Mesodermal cell (in vitro differentiated cells): ENCODE results near the gene PTPRG.
A peak's percentile ranks its signal among the peaks of the same experiment; 100 is the strongest.

Experiments used
- H3K27ac ChIP-seq: 2 replicates; pipeline ENCODE4 v1.7.0; 2013; ENCODE audit warnings: mild to moderate bottlenecking, low read depth, low read length, moderate library complexity; ENCODE audit not compliant: severe bottlenecking
- H3K36me3 ChIP-seq: 2 replicates; pipeline ENCODE4 v1.7.1; 2013; ENCODE audit warnings: mild to moderate bottlenecking, low read length, moderate library complexity; ENCODE audit not compliant: control insufficient read depth, insufficient read depth
- H3K4me1 ChIP-seq: one replicate; pipeline ENCODE4 v1.7.1; 2013; ENCODE audit warnings: mild to moderate bottlenecking, low read length; ENCODE audit not compliant: insufficient read depth, control insufficient read depth, poor library complexity, severe bottlenecking
- H3K4me3 ChIP-seq: 2 replicates; pipeline ENCODE4 v1.7.0; 2013; ENCODE audit warnings: low read length, control low read depth, mild to moderate bottlenecking; ENCODE audit not compliant: insufficient read depth, poor library complexity, severe bottlenecking; ENCODE audit errors: extremely low read depth
- H3K9me3 ChIP-seq: 2 replicates; pipeline ENCODE4 v1.7.1; 2013; ENCODE audit warnings: mild to moderate bottlenecking, low read length, moderate library complexity; ENCODE audit not compliant: control insufficient read depth
- WGBS, 2 experiments: methylation state at CpG; one replicate each; pipeline ENCODE4 v1.1.5; 2013; ENCODE audit warnings: missing lambda C conversion rate in 2 of 2; ENCODE audit not compliant: insufficient coverage in 2 of 2; 5-methylcytosine and 5-hydroxymethylcytosine counted together

The PTPRG gene

GRCh38 chr3:61629442-61629841 lies 68.1 kb downstream of the PTPRG start:
- peaks cover 6% of the 10 kb centered on the region for H3K9me3 ChIP-seq
- H3K36me3 ChIP-seq: peaks cover 19% of the 10 kb centered on the region
- WGBS, 2 experiments: 94 to 98% methylated on average over 4 of the region's 4 CpGs
- no peak overlapping the region for H3K27ac ChIP-seq
- peaks cover 9% of the 10 kb centered on the region for H3K4me1 ChIP-seq
- no peak overlapping the region for H3K4me3 ChIP-seq

GRCh38 chr3:61631108-61631769 lies 69.9 kb downstream of the PTPRG start:
- no peak overlapping the region for H3K27ac ChIP-seq
- peaks cover 7% of the 10 kb centered on the region for H3K36me3 ChIP-seq
- peaks cover 9% of the 10 kb centered on the region for H3K4me1 ChIP-seq
- H3K4me3 ChIP-seq: no peak overlapping the region
- H3K9me3 ChIP-seq: peaks cover 6% of the 10 kb centered on the region
- no CpG with 5 or more reads among the region's 2 CpGs for WGBS, 2 experiments

- 94 to 100% methylated on average over 2 of the region's 2 CpGs for WGBS, 2 experiments
- no peak overlapping the region for H3K27ac ChIP-seq
- H3K9me3 ChIP-seq: peaks cover 6% of the 10 kb centered on the region
- peaks cover 9% of the 10 kb centered on the region for H3K4me1 ChIP-seq
- peaks cover 6% of the 10 kb centered on the region for H3K36me3 ChIP-seq
- H3K4me3 ChIP-seq: no peak overlapping the region
These were observed 71.3 kb downstream of the PTPRG start for GRCh38 chr3:61632568-61633175.

- Histone ChIP-seq H3K4me3 (no peak overlapping the region), H3K36me3 (peaks cover 6% of the 10 kb centered on the region), H3K4me1 (peaks cover 6% of the 10 kb centered on the region), H3K27ac (peak overlapping the region; percentile 20), H3K9me3 (peaks cover 6% of the 10 kb centered on the region)
- 80 to 95% methylated on average over 2 of the region's 3 CpGs for WGBS, 2 experiments
These were observed 73.3 kb downstream of the PTPRG start for GRCh38 chr3:61634678-61635077.

GRCh38 chr3:61637088-61638051 lies 76.0 kb downstream of the PTPRG start:
- WGBS, 2 experiments: 86 to 90% methylated on average over 8 to 9 of the region's 16 CpGs
- Histone ChIP-seq H3K4me3 (no peak overlapping the region), H3K36me3 (peaks cover 6% of the 10 kb centered on the region), H3K27ac (peak overlapping the region; percentile 80), H3K9me3 (peaks cover 6% of the 10 kb centered on the region), H3K4me1 (no peaks in the 10 kb centered on the region)

- Histone ChIP-seq H3K27ac (no peak overlapping the region), H3K4me1 (no peaks in the 10 kb centered on the region), H3K4me3 (no peak overlapping the region), H3K9me3 (no peaks in the 10 kb centered on the region), H3K36me3 (no peaks in the 10 kb centered on the region)
- no CpG with 5 or more reads among the region's 1 CpG for WGBS, 2 experiments
These were observed 77.4 kb downstream of the PTPRG start for GRCh38 chr3:61638741-61639140.

- H3K9me3 ChIP-seq: peaks cover 4% of the 10 kb centered on the region
- H3K4me3 ChIP-seq: no peak overlapping the region
- WGBS, 2 experiments: 80 to 100% methylated on average over 1 of the region's 2 CpGs
- no peaks in the 10 kb centered on the region for H3K4me1 ChIP-seq
- no peaks in the 10 kb centered on the region for H3K36me3 ChIP-seq
- H3K27ac ChIP-seq: no peak overlapping the region
These were observed 78.6 kb downstream of the PTPRG start for GRCh38 chr3:61639991-61640390.

GRCh38 chr3:61645148-61645547 lies 83.8 kb downstream of the PTPRG start:
- Histone ChIP-seq H3K36me3 (peaks cover 6% of the 10 kb centered on the region), H3K4me1 (no peaks in the 10 kb centered on the region), H3K9me3 (peaks cover 10% of the 10 kb centered on the region), H3K4me3 (no peak overlapping the region), H3K27ac (no peak overlapping the region)
- WGBS, 2 experiments: 100% methylated on average over 2 of the region's 2 CpGs; no CpG with 5 or more reads in 1 of the 2 experiments

- Histone ChIP-seq H3K36me3 (peaks cover 6% of the 10 kb centered on the region), H3K9me3 (peaks cover 10% of the 10 kb centered on the region), H3K4me3 (no peak overlapping the region), H3K27ac (no peak overlapping the region), H3K4me1 (no peaks in the 10 kb centered on the region)
- WGBS, 2 experiments: 78 to 100% methylated on average over 1 of the region's 1 CpG
These were observed 85.0 kb downstream of the PTPRG start for GRCh38 chr3:61646360-61646759.

GRCh38 chr3:61646851-61647525 lies 85.6 kb downstream of the PTPRG start:
- Histone ChIP-seq H3K9me3 (peaks cover 10% of the 10 kb centered on the region), H3K27ac (no peak overlapping the region), H3K36me3 (peaks cover 6% of the 10 kb centered on the region), H3K4me1 (no peaks in the 10 kb centered on the region), H3K4me3 (no peak overlapping the region)
- 86 to 93% methylated on average over 3 to 5 of the region's 7 CpGs for WGBS, 2 experiments
